ENCODE measurements around the gene GEMIN7. TPM values are rescaled to one million over a fixed set of nuclear protein-coding genes. Genes with fewer than 3 reads are reported as not detected.

Gene GEMIN7
- total RNA-seq, 4 donors from 2014 or later = 3.0 to 21.1 (median 15.9) TPM

DNA sequence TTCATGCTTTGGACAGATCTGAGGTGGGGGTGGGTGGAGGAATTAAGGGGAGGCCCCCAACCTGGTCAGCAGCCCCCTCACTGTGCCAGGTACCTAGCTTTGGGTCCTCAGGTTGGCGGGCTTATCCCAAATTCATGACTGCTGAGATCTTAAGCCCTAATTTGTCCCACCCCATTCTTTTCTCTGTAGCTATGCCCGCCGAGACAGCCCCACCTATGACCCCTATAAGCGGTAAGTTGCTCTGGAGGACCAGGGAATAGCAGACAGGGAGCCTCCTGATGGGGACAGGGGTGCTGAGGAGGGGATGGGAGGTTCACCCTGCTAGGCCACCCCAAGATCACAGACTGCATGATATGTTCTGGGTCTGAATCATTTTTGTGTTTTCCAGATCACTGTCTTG is 17.1 kb upstream of the GEMIN7 start:
- Histone ChIP-seq H3K4me3 (no peak overlapping the region), H3K27ac (no peak overlapping the region), H3K4me1 (no peaks in the 10 kb centered on the region), H3K9me3 (no peaks in the 10 kb centered on the region), H3K36me3 (peaks cover 0 to 58% (median 29%) of the 10 kb centered on the region in 4 donors), H3K27me3 (no peaks in the 10 kb centered on the region)
- intact Hi-C loops (cut with DNase I; ENCODE audit: low total_unique reads) = no loop called here
- in situ Hi-C loops (cut with MboI; ENCODE audit: low pct_ligation_motif_present in 1 of 4, low pct_unique_long_range_greater_than_20kb in 1 of 4, low sequenced_read_pairs in 3 of 4) = loop anchor here in 1 of 4 donors (10.0 kb wide), 1 partner anchor 77 kb away; no protein-coding TSS in a partner anchor
- 93% methylated on average over 4 of the region's 4 CpGs; no CpG with 5 or more reads in 1 of the 2 donors for WGBS, 2 donors (ENCODE audit: low coverage in 1 of 2)
- TF ChIP-seq POLR2A (IDR thresholded peaks at IDR 0.05) (no peak), EP300 (IDR thresholded peaks at IDR 0.05; ENCODE audit: low read depth) (no peak), POLR2AphosphoS5 (IDR thresholded peaks at IDR 0.05) (no peak)
- TF ChIP-seq, protein P1, sequence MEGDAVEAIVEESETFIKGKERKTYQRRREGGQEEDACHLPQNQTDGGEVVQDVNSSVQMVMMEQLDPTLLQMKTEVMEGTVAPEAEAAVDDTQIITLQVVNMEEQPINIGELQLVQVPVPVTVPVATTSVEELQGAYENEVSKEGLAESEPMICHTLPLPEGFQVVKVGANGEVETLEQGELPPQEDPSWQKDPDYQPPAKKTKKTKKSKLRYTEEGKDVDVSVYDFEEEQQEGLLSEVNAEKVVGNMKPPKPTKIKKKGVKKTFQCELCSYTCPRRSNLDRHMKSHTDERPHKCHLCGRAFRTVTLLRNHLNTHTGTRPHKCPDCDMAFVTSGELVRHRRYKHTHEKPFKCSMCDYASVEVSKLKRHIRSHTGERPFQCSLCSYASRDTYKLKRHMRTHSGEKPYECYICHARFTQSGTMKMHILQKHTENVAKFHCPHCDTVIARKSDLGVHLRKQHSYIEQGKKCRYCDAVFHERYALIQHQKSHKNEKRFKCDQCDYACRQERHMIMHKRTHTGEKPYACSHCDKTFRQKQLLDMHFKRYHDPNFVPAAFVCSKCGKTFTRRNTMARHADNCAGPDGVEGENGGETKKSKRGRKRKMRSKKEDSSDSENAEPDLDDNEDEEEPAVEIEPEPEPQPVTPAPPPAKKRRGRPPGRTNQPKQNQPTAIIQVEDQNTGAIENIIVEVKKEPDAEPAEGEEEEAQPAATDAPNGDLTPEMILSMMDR (IDR thresholded peaks at IDR 0.05) = no peak
- DNase-seq = no peak

DNA sequence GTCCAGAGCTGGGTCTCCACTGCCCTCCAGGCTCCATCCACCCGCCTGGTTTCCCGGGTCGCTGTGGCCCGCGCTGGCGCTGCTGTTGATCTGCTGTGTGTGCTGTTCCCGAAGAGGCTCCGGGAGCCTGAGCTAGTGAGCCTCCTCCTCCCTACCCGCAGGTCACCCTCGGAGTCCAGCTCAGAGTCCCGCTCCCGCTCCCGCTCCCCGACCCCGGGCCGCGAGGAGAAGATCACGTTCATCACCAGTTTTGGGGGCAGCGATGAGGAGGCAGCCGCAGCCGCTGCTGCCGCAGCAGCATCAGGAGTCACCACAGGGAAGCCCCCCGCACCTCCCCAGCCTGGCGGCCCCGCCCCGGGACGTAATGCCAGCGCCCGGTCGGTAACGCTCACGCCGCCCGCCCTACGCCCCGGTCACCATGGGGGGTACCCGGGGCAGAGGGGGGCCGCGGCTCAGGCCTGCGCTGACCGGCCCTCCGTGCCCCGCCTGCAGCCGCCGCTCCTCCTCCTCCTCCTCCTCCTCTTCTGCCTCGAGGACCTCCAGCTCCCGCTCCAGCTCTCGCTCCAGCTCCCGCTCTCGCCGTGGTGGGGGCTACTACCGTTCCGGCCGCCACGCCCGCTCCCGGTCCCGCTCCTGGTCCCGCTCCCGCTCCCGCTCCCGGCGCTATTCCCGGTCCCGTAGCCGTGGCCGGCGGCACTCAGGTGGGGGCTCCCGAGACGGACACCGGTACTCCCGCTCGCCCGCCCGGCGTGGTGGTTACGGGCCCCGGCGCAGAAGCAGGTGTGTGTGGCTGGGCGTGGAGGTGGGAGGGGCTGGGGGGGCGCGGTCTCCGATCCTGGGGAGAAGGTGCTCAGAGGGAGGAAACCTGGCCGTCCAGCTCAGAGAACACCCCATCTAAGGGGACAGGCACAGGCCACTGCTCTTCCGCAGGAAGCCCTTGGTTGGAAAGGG is 14.9 kb upstream of the GEMIN7 start:
- no peak for DNase-seq
- Histone ChIP-seq H3K9me3 (no peaks in the 10 kb centered on the region), H3K36me3 (peaks cover 0 to 52% (median 26%) of the 10 kb centered on the region in 4 donors), H3K4me3 (no peak overlapping the region), H3K27me3 (no peaks in the 10 kb centered on the region), H3K4me1 (no peaks in the 10 kb centered on the region), H3K27ac (no peak overlapping the region)
- TF ChIP-seq POLR2A (IDR thresholded peaks at IDR 0.05) (no peak), EP300 (IDR thresholded peaks at IDR 0.05; ENCODE audit: low read depth) (no peak), POLR2AphosphoS5 (IDR thresholded peaks at IDR 0.05) (no peak)
- TF ChIP-seq, protein P1 (IDR thresholded peaks at IDR 0.05) = no peak
- in situ Hi-C loops (cut with MboI; ENCODE audit: low pct_ligation_motif_present in 1 of 4, low pct_unique_long_range_greater_than_20kb in 1 of 4, low sequenced_read_pairs in 3 of 4) (loop anchor here in 1 of 4 donors (10.0 kb wide), 1 partner anchor 79 kb away; no protein-coding TSS in a partner anchor), intact Hi-C loops (cut with DNase I; ENCODE audit: low total_unique reads) (no loop called here)
- WGBS, 2 donors (ENCODE audit: low coverage in 1 of 2) = 95% methylated on average over 85 of the region's 85 CpGs; no CpG with 5 or more reads in 1 of the 2 donors

DNA sequence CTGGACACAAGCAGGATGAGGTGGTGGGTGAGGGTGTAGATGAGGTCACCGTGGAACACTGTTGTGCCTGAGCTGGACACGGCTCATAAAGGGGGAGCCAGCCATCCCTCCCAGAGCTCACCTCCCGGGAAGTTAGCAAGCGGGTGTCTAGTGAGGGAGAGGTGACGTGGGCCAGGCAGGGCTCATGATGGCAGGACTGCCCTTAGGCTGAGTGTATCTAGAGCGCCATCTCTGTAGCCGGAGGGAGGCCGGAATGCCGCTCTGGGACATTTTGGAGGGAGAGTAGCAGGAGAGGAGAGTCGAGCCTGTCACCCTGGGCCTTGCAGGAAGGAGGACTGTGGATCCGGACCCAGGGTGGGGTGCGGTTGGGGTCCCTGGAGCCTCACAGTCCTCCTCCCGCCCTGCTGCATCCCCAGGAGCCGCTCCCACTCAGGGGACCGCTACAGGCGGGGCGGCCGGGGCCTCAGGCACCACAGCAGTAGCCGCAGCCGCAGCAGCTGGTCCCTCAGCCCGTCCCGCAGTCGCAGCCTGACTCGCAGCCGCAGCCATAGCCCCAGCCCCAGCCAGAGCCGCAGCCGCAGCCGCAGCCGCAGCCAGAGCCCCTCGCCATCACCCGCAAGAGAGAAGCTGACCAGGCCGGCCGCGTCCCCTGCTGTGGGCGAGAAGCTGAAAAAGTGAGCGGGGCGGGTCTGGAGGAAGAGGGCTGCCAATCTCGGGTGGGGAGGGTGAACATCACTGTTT is 12.0 kb upstream of the GEMIN7 start:
- no peaks in the 10 kb centered on the region for H3K9me3 ChIP-seq
- in situ Hi-C loops (cut with MboI; ENCODE audit: low pct_ligation_motif_present in 1 of 4, low pct_unique_long_range_greater_than_20kb in 1 of 4, low sequenced_read_pairs in 3 of 4) (loop anchor here in 2 of 4 donors (5.0 to 10.0 kb wide), 2 partner anchors 82 to 85 kb away; no protein-coding TSS in a partner anchor), intact Hi-C loops (cut with DNase I; ENCODE audit: low total_unique reads) (no loop called here)
- no peak for TF ChIP-seq POLR2A (IDR thresholded peaks at IDR 0.05)
- TF ChIP-seq POLR2AphosphoS5 (IDR thresholded peaks at IDR 0.05) = no peak
- TF ChIP-seq, protein P1 (IDR thresholded peaks at IDR 0.05) = no peak
- TF ChIP-seq EP300 (IDR thresholded peaks at IDR 0.05; ENCODE audit: low read depth) = no peak
- no peak for DNase-seq
- H3K36me3 ChIP-seq = peaks cover 0 to 62% (median 26%) of the 10 kb centered on the region in 4 donors
- H3K27ac ChIP-seq = no peak overlapping the region
- no peaks in the 10 kb centered on the region for H3K27me3 ChIP-seq
- H3K4me1 ChIP-seq = no peaks in the 10 kb centered on the region
- H3K4me3 ChIP-seq = no peak overlapping the region
- 96% methylated on average over 38 of the region's 38 CpGs; no CpG with 5 or more reads in 1 of the 2 donors for WGBS, 2 donors (ENCODE audit: low coverage in 1 of 2)

DNA sequence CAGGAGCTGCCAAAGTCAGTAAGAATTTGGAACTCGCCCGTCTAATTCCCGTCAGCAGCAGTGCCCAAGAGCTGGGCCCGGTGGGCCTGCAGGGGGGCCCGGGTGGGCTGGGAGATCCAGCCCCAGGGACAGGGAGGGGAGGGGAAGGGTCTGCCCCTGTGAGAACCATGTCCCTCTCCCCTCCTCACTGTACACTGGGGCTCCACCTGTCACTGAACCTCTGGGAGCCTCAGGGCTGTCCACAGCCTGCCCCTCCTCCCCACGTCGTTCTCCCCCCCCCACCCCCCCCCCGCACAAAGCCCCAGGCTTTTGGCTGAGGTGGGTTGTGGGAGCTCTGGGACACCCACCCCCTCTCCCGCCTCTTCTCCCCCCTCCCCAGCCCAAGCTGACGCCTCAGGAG is 11.0 kb upstream of the GEMIN7 start:
- peaks cover 0 to 63% (median 26%) of the 10 kb centered on the region in 4 donors for H3K36me3 ChIP-seq
- no peak for DNase-seq
- 92% methylated on average over 7 of the region's 10 CpGs; no CpG with 5 or more reads in 1 of the 2 donors for WGBS, 2 donors (ENCODE audit: low coverage in 1 of 2)

More for the DNA sequence above, 11.0 kb upstream of the GEMIN7 start:
- intact Hi-C loops (cut with DNase I; ENCODE audit: low total_unique reads) (no loop called here), in situ Hi-C loops (cut with MboI; ENCODE audit: low pct_ligation_motif_present in 1 of 4, low pct_unique_long_range_greater_than_20kb in 1 of 4, low sequenced_read_pairs in 3 of 4) (loop anchor here in 2 of 4 donors (5.0 to 10.0 kb wide), 2 partner anchors 83 to 86 kb away; no protein-coding TSS in a partner anchor)
- H3K27me3 ChIP-seq = no peaks in the 10 kb centered on the region
- no peaks in the 10 kb centered on the region for H3K9me3 ChIP-seq
- TF ChIP-seq EP300 (IDR thresholded peaks at IDR 0.05; ENCODE audit: low read depth) (no peak), POLR2AphosphoS5 (IDR thresholded peaks at IDR 0.05) (no peak), POLR2A (IDR thresholded peaks at IDR 0.05) (no peak)
- TF ChIP-seq, protein P1 (IDR thresholded peaks at IDR 0.05) = no peak
- no peak overlapping the region for H3K27ac ChIP-seq
- H3K4me1 ChIP-seq = no peaks in the 10 kb centered on the region
- H3K4me3 ChIP-seq = no peak overlapping the region

Data from transverse colon (tissue), 4 donors.